IMR-90 (cell line): ENCODE results near the gene PCDHGB6. TPM values are rescaled to one million over a fixed set of nuclear protein-coding genes. Genes with fewer than 3 reads are reported as not detected.

ENCODE experiments used
- ATAC-seq: fragments of 200-7000 bp; cut with Tn5 transposase; 2 replicates; pipeline ENCODE4 v1.9.1; 2020; ENCODE audit warnings: low read depth, mild to moderate bottlenecking, moderate library complexity
- BruUV-seq: library from RNA; stranded (reverse); fragments of 400-500 nt; replicated peaks from 2 replicates; lab custom pipeline; 2021; lab: Mats Ljungman, UMichigan
- CTCF ChIA-PET: fragments of 300-600 bp; formaldehyde crosslinking; extraction: SDS; loops from one replicate; lab custom pipeline; 2021; ENCODE audit warnings: antibody characterized with exemption; lab: Yijun Ruan, JAX
- POLR2A ChIA-PET: fragments of 300-600 bp; sonication (Branson Sonifier 250); formaldehyde crosslinking; loops from one replicate; lab custom pipeline; 2022; ENCODE audit warnings: antibody characterized with exemption; ENCODE audit not compliant: unreplicated experiment; lab: Charles Lee
- DNase-seq: peaks from one replicate; pipeline ENCODE4 v3.0.0; 2013
- H2AFZ ChIP-seq: replicated peaks from 2 replicates; pipeline ENCODE3; 2013; ENCODE audit warnings: low read length, mild to moderate bottlenecking; ENCODE audit not compliant: poor library complexity
- H2AK5ac ChIP-seq: 2 replicates; pipeline ENCODE4 v1.6.1; 2013; ENCODE audit warnings: low read depth, low read length, inconsistent platforms
- H2AK9ac ChIP-seq: replicated peaks from 2 replicates; pipeline ENCODE3; 2013; ENCODE audit warnings: mild to moderate bottlenecking, low read depth, low read length, moderate library complexity; ENCODE audit not compliant: poor library complexity
- H2BK120ac ChIP-seq: 2 replicates; pipeline ENCODE4 v1.6.1; 2013; ENCODE audit warnings: low read depth, low read length, inconsistent platforms
- H2BK15ac ChIP-seq: 3 replicates; pipeline ENCODE4 v1.6.1; 2013; ENCODE audit warnings: low read depth, low read length, inconsistent platforms
- H2BK20ac ChIP-seq: 2 replicates; pipeline ENCODE4 v1.6.1; 2013; ENCODE audit warnings: low read depth, mild to moderate bottlenecking, inconsistent platforms, low read length, moderate library complexity
- H2BK5ac ChIP-seq: 2 replicates; pipeline ENCODE4 v1.6.1; 2013; ENCODE audit warnings: mild to moderate bottlenecking, low read depth, low read length, inconsistent platforms; ENCODE audit not compliant: poor library complexity, severe bottlenecking
- H3K14ac ChIP-seq: replicated peaks from 2 replicates; pipeline ENCODE4 v1.6.1; 2013; ENCODE audit warnings: low read depth, low read length, inconsistent platforms
- H3K18ac ChIP-seq: 2 replicates; pipeline ENCODE4 v1.6.1; 2013; ENCODE audit warnings: low read depth, low read length, control low read depth
- H3K23ac ChIP-seq: 2 replicates; pipeline ENCODE4 v1.6.1; 2013; ENCODE audit warnings: low read depth, low read length, inconsistent platforms
- H3K27ac ChIP-seq: 2 replicates; pipeline ENCODE4 v1.5.1; 2013; ENCODE audit warnings: mild to moderate bottlenecking, control low read depth, low read length; ENCODE audit not compliant: insufficient read depth
- H3K27me3 ChIP-seq: 2 replicates; pipeline ENCODE4 v1.6.1; 2013; ENCODE audit warnings: low read length; ENCODE audit not compliant: control insufficient read depth, insufficient read depth
- H3K36me3 ChIP-seq: 2 replicates; pipeline ENCODE4 v1.6.1; 2013; ENCODE audit warnings: low read length, mixed read lengths; ENCODE audit not compliant: control insufficient read depth, insufficient read depth
- H3K4ac ChIP-seq: 2 replicates; pipeline ENCODE4 v1.6.1; 2013; ENCODE audit warnings: low read depth, low read length, inconsistent platforms
- H3K4me1 ChIP-seq: 2 replicates; pipeline ENCODE4 v1.6.1; 2013; ENCODE audit warnings: low read length, mixed read lengths; ENCODE audit not compliant: control insufficient read depth, insufficient read depth
- H3K4me2 ChIP-seq: 2 replicates; pipeline ENCODE4 v1.6.1; 2013; ENCODE audit warnings: low read depth, mild to moderate bottlenecking, control low read depth, low read length, moderate library complexity
- H3K4me3 ChIP-seq: 2 replicates; pipeline ENCODE4 v1.5.1; 2013; ENCODE audit warnings: low read depth, mild to moderate bottlenecking, control low read depth, low read length, moderate library complexity; ENCODE audit not compliant: insufficient read depth
- H3K56ac ChIP-seq: 2 replicates; pipeline ENCODE4 v1.6.1; 2013; ENCODE audit warnings: low read length, inconsistent platforms; ENCODE audit not compliant: insufficient read depth; ENCODE audit errors: extremely low read depth
- H3K79me1 ChIP-seq, 2 experiments: 2 replicates each; pipeline ENCODE4 v1.6.1; 2013; ENCODE audit warnings: low read length in 2 of 2, inconsistent platforms in 1 of 2, low read depth in 1 of 2
- H3K9ac ChIP-seq: 2 replicates; pipeline ENCODE4 v1.6.1; 2013; ENCODE audit warnings: low read depth, low read length, control low read depth
- H3K9me1 ChIP-seq: 2 replicates; pipeline ENCODE4 v1.6.1; 2013; ENCODE audit warnings: low read length, inconsistent platforms; ENCODE audit not compliant: insufficient read depth
- H3K9me3 ChIP-seq: 2 replicates; pipeline ENCODE4 v1.6.1; 2013; ENCODE audit warnings: low read length; ENCODE audit not compliant: control insufficient read depth, insufficient read depth
- H4K20me1 ChIP-seq: 2 replicates; pipeline ENCODE4 v1.6.1; 2013; ENCODE audit warnings: low read length, inconsistent platforms; ENCODE audit not compliant: insufficient read depth
- H4K5ac ChIP-seq: 2 replicates; pipeline ENCODE4 v1.6.1; 2013; ENCODE audit warnings: mild to moderate bottlenecking, low read depth, low read length, control low read depth
- H4K8ac ChIP-seq, 2 experiments: 2 replicates each; pipeline ENCODE4 v1.6.1; 2013; ENCODE audit warnings: low read depth in 2 of 2, low read length in 2 of 2, control low read depth in 1 of 2, inconsistent platforms in 1 of 2
- H4K91ac ChIP-seq: 2 replicates; pipeline ENCODE4 v1.6.1; 2013; ENCODE audit warnings: low read depth, low read length, inconsistent platforms; ENCODE audit not compliant: insufficient read depth
- BHLHE40 ChIP-seq: fragments of 150-350 bp; IDR thresholded peaks from 2 replicates; pipeline ENCODE4 v1.6.1; 2016; ENCODE audit warnings: mild to moderate bottlenecking, low read depth, low read length
- CEBPB ChIP-seq: IDR thresholded peaks from 2 replicates; pipeline ENCODE4 v1.6.1; 2012; ENCODE audit warnings: low read depth, low read length, improper control_type of control experiment
- FOS ChIP-seq: fragments of 150-350 bp; IDR thresholded peaks from 2 replicates; pipeline ENCODE4 v1.6.1; 2016; ENCODE audit warnings: low read depth, low read length
- MXI1 ChIP-seq: IDR thresholded peaks from 2 replicates; pipeline ENCODE4 v1.6.1; 2012; ENCODE audit warnings: low read depth, mild to moderate bottlenecking, low read length, moderate library complexity, borderline replicate concordance
- NFE2L2 ChIP-seq: fragments of 150-350 bp; IDR thresholded peaks from 2 replicates; pipeline ENCODE4 v1.6.1; 2016; ENCODE audit warnings: low read depth, mild to moderate bottlenecking, low read length
- RCOR1 ChIP-seq: IDR thresholded peaks from 2 replicates; pipeline ENCODE4 v1.6.1; 2012; ENCODE audit warnings: mild to moderate bottlenecking, low read length, improper control_type of control experiment; ENCODE audit not compliant: insufficient replicate concordance
- RFX5 ChIP-seq: IDR thresholded peaks from 2 replicates; pipeline ENCODE4 v1.8.0; 2012; ENCODE audit warnings: low read depth, mild to moderate bottlenecking, low read length, moderate library complexity
- SMC3 ChIP-seq: fragments of 150-350 bp; IDR thresholded peaks from 2 replicates; pipeline ENCODE4 v1.6.1; 2016; ENCODE audit warnings: low read depth, mild to moderate bottlenecking, antibody characterized with exemption, low read length, moderate library complexity
- WGBS, 2 experiments: methylation state at CpG; one replicate each; pipeline versions ENCODE4 v1.1.5 to v1.1.7; 2013; ENCODE audit warnings: missing lambda C conversion rate in 2 of 2; ENCODE audit not compliant: insufficient read length in 1 of 2; ENCODE audit errors: extremely low coverage in 2 of 2; 5-methylcytosine and 5-hydroxymethylcytosine counted together
- dilution Hi-C: fragments of 300-500 bp; cut with HindIII; formaldehyde crosslinking; loops from one replicate; pipeline ENCODE4 v1.14.3; 2018; ENCODE audit warnings: low sequenced_read_pairs; ENCODE audit not compliant: unreplicated experiment
- in situ Hi-C: fragments of 300-500 bp; cut with MboI; formaldehyde crosslinking; loops from 3 replicates; pipeline ENCODE4 v1.14.3; 2019; ENCODE audit warnings: low sequenced_read_pairs, inconsistent platforms, mixed read lengths
- intact Hi-C: fragments of 100-400 bp; cut with micrococcal nuclease; formaldehyde crosslinking; loops from 2 replicates; pipeline ENCODE4 v1.10.0; 2022
- polyA plus RNA-seq, 3 experiments: library from polyadenylated mRNA; depleted of rRNA; stranded (reverse); fragments of >200 nt; gene quantifications; 2 replicates each; pipeline ENCODE4 v1.2.3, GENCODE V29; 2012; ENCODE audit warnings: low replicate concordance in 1 of 3
- total RNA-seq: library from RNA; depleted of rRNA; stranded (reverse); fragments of >200 nt; gene quantifications from 2 replicates; pipeline ENCODE4 v1.2.3, GENCODE V29; 2012; rRNA removed

Gene PCDHGB6
- total and polyA plus RNA-seq, 2 of the 4 experiments (the other 2 are of a cell fraction): 1.4 to 2.2 TPM

DNA sequence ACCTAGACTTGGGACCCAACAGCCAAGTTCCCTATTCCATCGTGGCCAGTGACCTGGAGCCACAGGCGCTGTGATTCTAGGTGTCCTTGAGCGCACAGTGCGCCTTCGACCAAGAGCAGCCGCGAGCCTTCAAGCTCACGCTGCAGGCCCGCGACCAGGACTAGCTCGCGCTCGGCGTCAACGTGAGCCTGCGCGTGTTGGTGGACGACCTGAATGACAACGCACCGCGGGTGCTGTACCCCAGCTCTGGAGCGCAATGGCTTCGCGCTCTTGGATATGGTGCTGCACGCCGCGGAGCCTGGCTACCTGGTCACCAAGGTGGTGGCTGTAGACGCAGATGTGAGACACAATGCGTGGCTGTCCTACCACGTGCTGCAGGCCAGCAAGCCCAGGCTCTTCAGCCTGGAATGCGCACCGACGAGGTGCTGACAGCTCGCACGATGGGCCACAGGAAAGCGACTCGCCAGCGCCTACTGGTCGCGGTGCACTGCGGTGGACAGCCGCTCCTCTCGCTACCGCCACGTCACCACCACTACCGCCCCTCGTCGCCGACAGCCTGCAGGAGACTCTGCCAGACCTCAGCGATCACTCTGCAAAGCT is 33.9 kb downstream of the PCDHGB6 start:
- Histone ChIP-seq H3K9me3 (peaks cover 10% of the 10 kb centered on the region; the same call in 1 of the 2 replicates), H3K27me3 (no peaks in the 10 kb centered on the region), H3K79me1 (peaks cover 28 to 33% of the 10 kb centered on the region in 2 experiments), H4K20me1 (no peaks in the 10 kb centered on the region), H2BK15ac (no peak overlapping the region), H2BK120ac (no peak overlapping the region), H2BK20ac (no peak overlapping the region), H4K5ac (no peak overlapping the region), H3K23ac (no peak overlapping the region), H3K9me1 (no peaks in the 10 kb centered on the region), H2BK5ac (no peak overlapping the region), H3K27ac (no peak overlapping the region), H3K4me3 (no peak overlapping the region), H3K36me3 (peaks cover 11% of the 10 kb centered on the region), H3K56ac (no peak overlapping the region), H2AFZ (no peak overlapping the region), H2AK9ac (no peak overlapping the region), H3K14ac (no peak overlapping the region), H3K9ac (no peak overlapping the region), H4K91ac (no peak overlapping the region), H3K4ac (no peak overlapping the region), H3K18ac (no peak overlapping the region), H2AK5ac (no peak overlapping the region), H3K4me2 (no peak overlapping the region), H4K8ac (no peak overlapping the region), H3K4me1 (peaks cover 2% of the 10 kb centered on the region; the same call in 1 of the 2 replicates)
- WGBS, 2 experiments: 63% methylated on average over 25 of the region's 50 CpGs; no CpG with 5 or more reads in 1 of the 2 experiments
- TF ChIP-seq FOS (no peak), RFX5 (no peak), CEBPB (no peak), BHLHE40 (no peak), SMC3 (no peak), MXI1 (no peak), NFE2L2 (no peak), RCOR1 (no peak)
- dilution Hi-C loops (no loop called here), in situ Hi-C loops (no loop called here), intact Hi-C loops (no loop called here)
- no peak for DNase-seq
- no peak for ATAC-seq
- CTCF ChIA-PET: no interaction called here
- POLR2A ChIA-PET: no interaction called here
- no TSS peak for BruUV-seq

Other genes with a start within 250 kb of the PCDHGB6 start
Only the 30 nearest of the 37 such genes appear.
- gene PCDHB10, start 215.7 kb upstream of the PCDHGB6 start, total RNA-seq: under 0.01 and 0.18 TPM in 2 replicates
- gene PCDHB10, start 215.7 kb upstream of the PCDHGB6 start, polyA plus RNA-seq (2012; rRNA removed): 0.19 and 0.22 TPM in 2 replicates
- under 0.01 TPM in 2 replicates for gene PCDHB11, start 208.4 kb upstream of the PCDHGB6 start, total RNA-seq
- 0.05 TPM in 1 of 2 replicates, not detected in the other for gene PCDHB11, start 208.4 kb upstream of the PCDHGB6 start, polyA plus RNA-seq (2012; rRNA removed)
- gene PCDHB12, start 199.3 kb upstream of the PCDHGB6 start, total RNA-seq: under 0.01 and 0.18 TPM in 2 replicates
- gene PCDHB12, start 199.3 kb upstream of the PCDHGB6 start, polyA plus RNA-seq (2012; rRNA removed): 0.09 and 0.13 TPM in 2 replicates
- 0.18 and 0.28 TPM in 2 replicates for gene PCDHB13, start 194.1 kb upstream of the PCDHGB6 start, total RNA-seq
- gene PCDHB13, start 194.1 kb upstream of the PCDHGB6 start, polyA plus RNA-seq (2012; rRNA removed): 0.26 and 0.27 TPM in 2 replicates
- gene PCDHB14, start 184.7 kb upstream of the PCDHGB6 start, total RNA-seq: 0.18 and 0.28 TPM in 2 replicates
- gene PCDHB14, start 184.7 kb upstream of the PCDHGB6 start, polyA plus RNA-seq (2012; rRNA removed): 0.36 and 0.39 TPM in 2 replicates
- 0.18 and 0.28 TPM in 2 replicates for gene PCDHB15, start 162.6 kb upstream of the PCDHGB6 start, total RNA-seq
- 0.14 and 0.17 TPM in 2 replicates for gene PCDHB15, start 162.6 kb upstream of the PCDHGB6 start, polyA plus RNA-seq (2012; rRNA removed)
- gene SLC25A2, start 104.0 kb upstream of the PCDHGB6 start, total RNA-seq: 0.28 TPM in 1 of 2 replicates, not detected in the other
- gene SLC25A2, start 104.0 kb upstream of the PCDHGB6 start, polyA plus RNA-seq (2012; rRNA removed): not detected in 2 replicates
- gene TAF7, start 87.2 kb upstream of the PCDHGB6 start, total RNA-seq: 51.8 and 100 TPM in 2 replicates
- gene TAF7, start 87.2 kb upstream of the PCDHGB6 start, polyA plus RNA-seq (2012; rRNA removed): 38.4 and 45.7 TPM in 2 replicates
- gene PCDHGA1, start 77.5 kb upstream of the PCDHGB6 start, total RNA-seq: 0.83 and 0.90 TPM in 2 replicates
- gene PCDHGA1, start 77.5 kb upstream of the PCDHGB6 start, polyA plus RNA-seq (2012; rRNA removed): 0.86 and 0.92 TPM in 2 replicates
- gene PCDHGA2, start 69.3 kb upstream of the PCDHGB6 start, total RNA-seq: 3.3 and 3.4 TPM in 2 replicates
- gene PCDHGA2, start 69.3 kb upstream of the PCDHGB6 start, polyA plus RNA-seq (2012; rRNA removed): 3.6 and 4.0 TPM in 2 replicates
- 1.4 and 1.7 TPM in 2 replicates for gene PCDHGA3, start 64.2 kb upstream of the PCDHGB6 start, total RNA-seq
- 1.6 and 1.8 TPM in 2 replicates for gene PCDHGA3, start 64.2 kb upstream of the PCDHGB6 start, polyA plus RNA-seq (2012; rRNA removed)
- 3.3 and 3.6 TPM in 2 replicates for gene PCDHGB1, start 57.9 kb upstream of the PCDHGB6 start, total RNA-seq
- 1.9 TPM in 2 replicates for gene PCDHGB1, start 57.9 kb upstream of the PCDHGB6 start, polyA plus RNA-seq (2012; rRNA removed)
- gene PCDHGA4, start 53.0 kb upstream of the PCDHGB6 start, total RNA-seq: 5.0 and 5.4 TPM in 2 replicates
- 3.0 and 3.5 TPM in 2 replicates for gene PCDHGA4, start 53.0 kb upstream of the PCDHGB6 start, polyA plus RNA-seq (2012; rRNA removed)
- gene PCDHGB2, start 48.0 kb upstream of the PCDHGB6 start, total RNA-seq: 2.8 and 3.0 TPM in 2 replicates
- gene PCDHGB2, start 48.0 kb upstream of the PCDHGB6 start, polyA plus RNA-seq (2012; rRNA removed): 2.4 and 2.6 TPM in 2 replicates
- 1.7 and 2.0 TPM in 2 replicates for gene PCDHGA5, start 43.9 kb upstream of the PCDHGB6 start, total RNA-seq
- gene PCDHGA5, start 43.9 kb upstream of the PCDHGB6 start, polyA plus RNA-seq (2012; rRNA removed): 1.3 and 1.4 TPM in 2 replicates
- 5.9 and 6.7 TPM in 2 replicates for gene PCDHGB3, start 37.8 kb upstream of the PCDHGB6 start, total RNA-seq
- 3.3 and 3.4 TPM in 2 replicates for gene PCDHGB3, start 37.8 kb upstream of the PCDHGB6 start, polyA plus RNA-seq (2012; rRNA removed)
- 4.1 and 4.2 TPM in 2 replicates for gene PCDHGA6, start 34.1 kb upstream of the PCDHGB6 start, total RNA-seq
- gene PCDHGA6, start 34.1 kb upstream of the PCDHGB6 start, polyA plus RNA-seq (2012; rRNA removed): 4.7 TPM in 2 replicates
- 3.3 and 3.4 TPM in 2 replicates for gene PCDHGA7, start 25.3 kb upstream of the PCDHGB6 start, total RNA-seq
- 3.1 and 3.2 TPM in 2 replicates for gene PCDHGA7, start 25.3 kb upstream of the PCDHGB6 start, polyA plus RNA-seq (2012; rRNA removed)
- gene PCDHGB4, start 20.3 kb upstream of the PCDHGB6 start, total RNA-seq: 16.4 and 17.6 TPM in 2 replicates
- 10.0 TPM in 2 replicates for gene PCDHGB4, start 20.3 kb upstream of the PCDHGB6 start, polyA plus RNA-seq (2012; rRNA removed)
- gene PCDHGA8, start 15.4 kb upstream of the PCDHGB6 start, total RNA-seq: 2.0 and 2.2 TPM in 2 replicates
- gene PCDHGA8, start 15.4 kb upstream of the PCDHGB6 start, polyA plus RNA-seq (2012; rRNA removed): 0.87 and 0.89 TPM in 2 replicates
- gene PCDHGB5, start 10.1 kb upstream of the PCDHGB6 start, total RNA-seq: 17.2 and 17.5 TPM in 2 replicates
- gene PCDHGB5, start 10.1 kb upstream of the PCDHGB6 start, polyA plus RNA-seq (2012; rRNA removed): 20.0 and 21.1 TPM in 2 replicates
- gene PCDHGA9, start 5.2 kb upstream of the PCDHGB6 start, total RNA-seq: 3.9 and 4.5 TPM in 2 replicates
- gene PCDHGA9, start 5.2 kb upstream of the PCDHGB6 start, polyA plus RNA-seq (2012; rRNA removed): 1.5 and 1.8 TPM in 2 replicates
- 6.6 and 6.9 TPM in 2 replicates for gene PCDHGA10, start 5.0 kb downstream of the PCDHGB6 start, total RNA-seq
- gene PCDHGA10, start 5.0 kb downstream of the PCDHGB6 start, polyA plus RNA-seq (2012; rRNA removed): 3.4 TPM in 2 replicates
- gene PCDHGB7, start 9.7 kb downstream of the PCDHGB6 start, total RNA-seq: 5.8 and 6.3 TPM in 2 replicates
- gene PCDHGB7, start 9.7 kb downstream of the PCDHGB6 start, polyA plus RNA-seq (2012; rRNA removed): 7.4 and 8.1 TPM in 2 replicates
- gene PCDHGA11, start 13.0 kb downstream of the PCDHGB6 start, total RNA-seq: 5.4 and 5.8 TPM in 2 replicates
- 6.9 and 7.5 TPM in 2 replicates for gene PCDHGA11, start 13.0 kb downstream of the PCDHGB6 start, polyA plus RNA-seq (2012; rRNA removed)
- gene PCDHGA12, start 22.5 kb downstream of the PCDHGB6 start, total RNA-seq: 8.8 and 9.7 TPM in 2 replicates
- 7.9 and 9.2 TPM in 2 replicates for gene PCDHGA12, start 22.5 kb downstream of the PCDHGB6 start, polyA plus RNA-seq (2012; rRNA removed)
- gene PCDHGC3, start 67.9 kb downstream of the PCDHGB6 start, total RNA-seq: 21.1 and 21.9 TPM in 2 replicates
- gene PCDHGC3, start 67.9 kb downstream of the PCDHGB6 start, polyA plus RNA-seq (2012; rRNA removed): 58.9 and 72.1 TPM in 2 replicates
- 1.1 and 1.6 TPM in 2 replicates for gene PCDHGC4, start 77.0 kb downstream of the PCDHGB6 start, total RNA-seq
- 0.60 and 0.65 TPM in 2 replicates for gene PCDHGC4, start 77.0 kb downstream of the PCDHGB6 start, polyA plus RNA-seq (2012; rRNA removed)
- 2.5 and 2.9 TPM in 2 replicates for gene PCDHGC5, start 81.1 kb downstream of the PCDHGB6 start, total RNA-seq
- 3.8 TPM in 2 replicates for gene PCDHGC5, start 81.1 kb downstream of the PCDHGB6 start, polyA plus RNA-seq (2012; rRNA removed)
- 12.0 and 15.8 TPM in 2 replicates for gene DIAPH1, start 211.0 kb downstream of the PCDHGB6 start, total RNA-seq
- 30.7 and 37.4 TPM in 2 replicates for gene DIAPH1, start 211.0 kb downstream of the PCDHGB6 start, polyA plus RNA-seq (2012; rRNA removed)